NCI-H1417 treated with DMSO at 0.1 percent for 48 hours (cell line): ENCODE measurements around the gene SNAP23.
"Not testable (repeated sequence)": the region's sequence is repeated elsewhere in the genome, so short reads cannot be mapped to it uniquely, and the experiment has no call there.

ENCODE experiments used
- DNase-seq: peaks from one replicate; lab custom pipeline; 2025; lab: John Stamatoyannopoulos, UW

The SNAP23 gene

GRCh38 chr15:42498212-42499068 is 3.0 kb downstream of the SNAP23 start:
- DNase-seq: no peak

GRCh38 chr15:42499858-42500609 is 4.6 kb downstream of the SNAP23 start:
- no peak for DNase-seq

DNA sequence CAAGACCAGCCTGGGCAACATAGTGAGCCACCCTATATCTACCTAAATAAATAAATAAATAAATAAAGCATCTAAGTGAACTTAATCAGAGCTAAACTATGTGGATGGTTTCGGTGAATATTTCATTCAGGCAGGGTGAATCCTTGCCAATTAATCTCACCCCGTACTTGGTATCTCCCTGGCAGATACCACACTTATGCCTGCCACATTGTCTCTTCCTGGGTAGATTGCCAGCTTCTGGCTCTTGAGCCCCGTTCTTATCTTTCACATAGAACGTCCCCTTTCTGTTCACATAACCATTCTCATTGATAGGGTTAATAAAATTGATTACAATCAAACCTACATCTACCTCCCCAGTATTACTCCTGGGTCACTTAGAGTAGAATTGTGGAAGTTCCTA is 7.0 kb downstream of the SNAP23 start:
- DNase-seq: no peak

- no peak for DNase-seq
Measured at GRCh38 chr15:42503825-42504224, 8.4 kb downstream of the SNAP23 start.

- no peak for DNase-seq
Measured at GRCh38 chr15:42504631-42505030, 9.2 kb downstream of the SNAP23 start.

GRCh38 chr15:42507514-42507913 is 12.1 kb downstream of the SNAP23 start:
- no peak for DNase-seq

- no peak for DNase-seq
Measured at GRCh38 chr15:42508263-42508690, 12.8 kb downstream of the SNAP23 start.

DNA sequence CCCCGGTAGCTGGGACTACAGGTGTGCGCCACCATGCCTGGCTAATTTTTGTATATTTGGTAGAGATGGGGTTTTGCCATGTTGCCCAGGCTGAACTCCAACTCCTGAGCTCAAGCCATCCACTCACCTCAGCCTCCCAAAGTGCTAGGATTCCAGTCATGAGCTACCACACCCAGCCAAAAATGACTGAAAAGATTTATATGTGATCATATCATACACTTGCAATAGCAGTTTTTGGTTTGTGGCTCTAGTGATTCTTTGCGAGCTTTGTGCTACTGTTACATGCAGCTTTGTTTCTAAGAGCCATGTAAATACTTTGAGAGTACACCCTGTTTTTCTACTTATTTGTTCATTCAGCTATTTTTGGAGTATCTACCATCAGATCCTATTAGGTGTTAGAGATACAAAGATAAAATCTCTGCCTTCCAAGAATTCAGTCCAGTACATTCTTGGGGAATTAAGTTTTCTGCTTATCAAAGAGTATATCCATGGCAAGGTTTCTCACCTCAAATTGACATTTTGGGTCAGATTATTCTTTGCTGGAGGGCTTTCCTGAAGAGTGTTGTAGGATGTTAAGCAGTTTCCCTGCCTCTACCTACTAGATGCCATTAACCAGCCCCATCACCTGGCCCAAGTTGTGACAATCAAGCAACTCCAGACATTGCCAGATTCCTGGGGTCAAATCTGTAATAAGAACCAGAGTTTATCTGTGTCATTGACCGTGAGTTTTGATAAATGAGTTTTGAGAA is 15.0 kb downstream of the SNAP23 start:
- DNase-seq: no peak

- DNase-seq: no peak
Measured at GRCh38 chr15:42511007-42511391, 15.6 kb downstream of the SNAP23 start.

DNA sequence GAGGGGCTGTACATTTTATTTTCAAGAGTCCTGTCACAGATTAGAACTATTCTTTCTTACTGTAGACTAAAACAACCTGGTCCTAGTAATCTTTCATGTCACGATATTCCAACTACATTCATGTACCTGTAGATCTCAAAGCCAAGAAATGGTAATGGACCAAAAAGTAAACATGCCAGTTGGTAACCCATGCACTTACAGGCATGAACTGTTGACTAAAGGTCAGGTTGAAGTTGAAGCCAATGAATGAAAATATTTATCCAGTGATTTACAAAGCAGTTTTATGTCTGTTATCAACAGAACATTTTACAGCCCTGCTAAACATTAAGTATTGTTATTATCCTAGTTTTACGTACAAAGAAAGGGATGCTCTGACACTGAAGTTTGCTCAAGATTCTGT is 27.9 kb downstream of the SNAP23 start:
- no peak for DNase-seq

DNA sequence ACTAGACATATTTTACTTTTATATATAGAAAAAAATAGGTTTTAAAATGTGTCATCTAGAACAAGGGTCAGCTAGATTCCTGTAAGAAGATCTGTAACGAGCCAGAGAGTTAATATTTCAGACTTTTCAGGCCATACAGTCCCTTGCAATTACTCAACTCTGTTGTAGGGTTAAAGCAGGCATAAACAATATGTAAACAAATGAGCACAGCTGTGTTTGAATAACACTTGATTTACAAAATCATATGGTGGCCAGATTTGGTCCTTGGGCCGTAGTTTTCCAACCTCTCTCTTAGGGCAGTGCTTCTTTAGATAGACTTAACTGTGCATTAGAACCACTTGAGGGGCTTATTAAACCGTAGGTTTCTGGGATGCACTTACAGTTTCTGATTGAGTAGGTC is 33.5 kb downstream of the SNAP23 start:
- no peak for DNase-seq

DNA sequence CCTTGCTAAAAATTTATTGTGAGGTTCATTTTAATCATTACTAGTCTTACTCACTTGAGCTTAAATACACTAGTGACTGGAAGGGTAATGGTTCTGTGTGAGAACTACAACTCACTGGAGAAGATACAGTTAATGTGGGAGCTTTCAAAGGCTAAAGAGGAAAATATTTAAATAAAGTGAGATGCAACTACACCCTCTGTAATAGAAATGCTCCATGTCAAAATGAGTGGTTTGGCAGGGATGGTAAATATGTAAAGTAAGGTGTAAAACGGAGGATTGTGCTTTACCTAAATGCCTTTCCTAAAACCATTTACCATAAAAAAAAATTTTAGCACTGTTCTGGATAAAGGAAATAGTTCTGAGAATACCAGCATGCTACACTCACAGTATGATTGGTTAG is 37.8 kb downstream of the SNAP23 start:
- DNase-seq: no peak

DNA sequence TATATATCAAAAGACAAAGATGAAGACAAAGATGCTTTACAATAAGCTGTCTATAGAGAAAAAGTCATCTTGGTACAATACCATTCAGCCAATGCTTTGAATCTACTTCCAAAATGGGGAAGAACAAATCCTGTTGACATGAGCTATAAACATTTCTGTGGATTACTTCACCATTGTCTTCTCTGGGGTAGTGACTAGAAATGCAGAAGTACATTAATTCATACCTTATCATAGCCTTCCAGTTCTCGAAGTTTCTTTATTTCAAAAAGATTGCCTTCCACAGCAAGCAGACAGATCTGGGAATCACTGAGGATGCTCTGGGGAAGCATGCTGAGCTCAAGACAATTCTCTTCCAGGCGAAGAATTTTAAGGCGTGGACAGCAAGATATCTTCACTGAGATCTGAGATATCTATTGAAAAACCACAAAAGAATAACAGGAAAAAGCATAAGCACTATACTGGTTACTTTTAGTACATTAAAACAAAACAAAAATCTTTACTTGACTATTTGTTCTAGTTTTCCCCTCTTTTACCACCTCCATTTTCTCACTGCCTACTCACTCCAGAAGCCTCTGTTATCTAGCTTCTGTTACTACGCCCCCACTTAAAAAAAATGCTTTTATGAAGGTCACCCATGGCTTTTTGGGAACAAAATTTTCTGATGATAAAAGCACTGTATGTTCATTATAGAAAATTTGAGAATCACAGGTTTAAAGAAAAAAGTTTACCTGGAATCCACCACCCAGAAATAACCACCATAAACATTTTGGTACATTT is 49.6 kb downstream of the SNAP23 start:
- DNase-seq: no peak

GRCh38 chr15:42547918-42548248 is 52.4 kb downstream of the SNAP23 start:
- no peak for DNase-seq

GRCh38 chr15:42548249-42549031 is 53.0 kb downstream of the SNAP23 start, which contains the start of the genes HAUS2 and LRRC57:
HAUS2 (plus strand) TSS chr15:42548838; CDS start chr15:42548873, 35 bp downstream.
LRRC57 (minus strand) TSS chr15:42548793; CDS start chr15:42548434, 359 bp downstream.
- DNase-seq: peak; percentile 14

- DNase-seq: no peak
Measured at GRCh38 chr15:42549032-42549491, 53.6 kb downstream of the SNAP23 start.

- no peak for DNase-seq
Measured at GRCh38 chr15:42549741-42550392, 54.4 kb downstream of the SNAP23 start.

- no peak for DNase-seq
Measured at GRCh38 chr15:42553554-42553953, 58.1 kb downstream of the SNAP23 start.

DNA sequence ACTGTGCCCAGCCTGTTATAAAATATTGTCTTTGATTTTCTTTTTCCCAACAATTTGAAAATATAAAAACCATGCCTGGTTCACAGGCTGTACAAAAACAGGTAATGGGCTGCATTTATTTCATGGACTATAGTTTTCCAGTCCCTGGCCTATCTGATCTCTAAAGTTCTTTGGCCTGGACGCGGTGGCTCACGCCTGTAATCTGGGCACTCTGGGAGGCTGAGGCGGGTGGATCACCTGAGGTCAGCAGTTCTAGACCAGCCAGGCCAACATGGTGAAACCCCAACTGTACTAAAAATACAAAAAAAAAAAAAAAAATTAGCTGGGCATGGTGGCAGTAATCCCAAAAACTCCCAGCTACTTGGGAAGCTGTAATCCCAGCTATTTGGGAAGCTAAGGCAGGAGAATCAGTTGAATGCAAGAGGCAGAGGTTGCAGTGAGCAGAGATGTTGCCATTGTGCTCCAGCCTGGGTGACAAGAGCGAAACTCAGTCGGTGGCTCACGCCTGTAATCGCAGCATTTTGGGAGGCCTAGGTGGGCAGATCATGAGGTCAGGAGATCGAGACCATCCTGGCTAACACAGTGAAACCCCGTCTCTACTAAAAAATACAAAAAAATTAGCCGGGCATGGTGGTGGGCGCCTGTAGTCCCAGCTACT is 61.2 kb downstream of the SNAP23 start:
- not testable (repeated sequence) for DNase-seq

- DNase-seq: no peak
Measured at GRCh38 chr15:42558739-42559138, 63.3 kb downstream of the SNAP23 start.
